GM21723 (cell line): ENCODE results near the gene FMN2.

ENCODE experiments used
- ATAC-seq: cut with Tn5 transposase; IDR thresholded peaks from one replicate; pipeline ENCODE4 v1.9.1; 2021; ENCODE audit warnings: mild to moderate bottlenecking, moderate library complexity; ENCODE audit not compliant: unreplicated experiment

Gene FMN2

GRCh38 chr1:240096974-240097373, 5.3 kb downstream of the FMN2 start:
- no peak for ATAC-seq

DNA sequence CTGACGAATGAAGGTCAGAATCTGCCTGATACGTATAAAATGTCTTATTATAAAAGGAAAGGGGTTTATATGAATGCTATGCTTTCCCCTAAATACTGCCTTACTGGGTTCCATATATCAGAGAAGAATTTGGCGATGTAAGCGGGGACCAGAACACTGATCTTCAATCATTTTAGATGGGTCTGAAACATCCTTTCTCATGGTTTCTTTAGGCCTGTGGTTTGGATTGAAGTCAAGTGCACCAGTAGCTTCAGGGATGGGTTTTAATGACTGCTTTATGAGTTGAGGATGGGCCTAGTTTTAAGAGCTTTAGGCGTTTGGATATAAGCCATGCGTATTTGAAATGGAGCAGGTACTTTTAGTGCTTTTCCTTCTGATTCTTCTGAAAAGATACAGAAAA, 6.9 kb downstream of the FMN2 start:
- ATAC-seq = no peak

DNA sequence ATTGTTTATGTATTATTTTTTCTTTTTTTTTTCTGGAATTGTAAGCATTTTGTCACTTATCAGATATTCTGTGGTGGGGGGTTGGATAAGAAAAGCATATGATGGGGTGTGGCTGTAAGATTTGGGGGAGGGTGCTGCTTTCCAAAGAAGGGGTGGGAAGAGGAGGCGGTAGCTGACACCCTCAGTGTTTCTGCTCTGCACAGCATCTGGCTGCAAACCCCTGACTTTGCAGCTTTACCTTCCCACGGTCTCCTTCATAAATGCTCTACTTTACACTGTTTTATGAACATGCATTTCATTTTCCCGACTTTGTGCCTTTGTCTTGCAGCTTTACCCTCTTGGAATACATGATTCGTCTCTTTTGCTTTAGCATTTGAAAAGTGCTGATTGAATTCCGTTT, 7.6 kb downstream of the FMN2 start:
- no peak for ATAC-seq

DNA sequence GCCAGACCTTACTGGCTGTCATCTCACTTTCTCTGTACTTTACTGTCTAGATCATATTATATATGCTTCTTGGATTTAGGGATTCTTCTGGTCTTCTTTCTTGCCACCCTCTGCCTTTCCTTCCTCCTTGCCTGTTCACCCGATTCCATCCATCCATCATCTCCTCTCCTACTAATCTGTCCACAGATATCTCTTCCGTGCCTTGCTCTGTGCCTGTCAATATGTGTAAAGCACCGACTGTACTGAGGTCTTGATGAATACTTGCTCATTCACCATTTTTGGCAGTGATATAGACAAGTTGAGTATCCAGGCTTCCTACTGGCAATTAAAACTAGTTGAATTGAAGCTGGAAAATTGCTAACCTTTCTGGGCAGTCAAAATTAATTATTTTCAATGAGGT, 8.1 kb downstream of the FMN2 start:
- no peak for ATAC-seq

DNA sequence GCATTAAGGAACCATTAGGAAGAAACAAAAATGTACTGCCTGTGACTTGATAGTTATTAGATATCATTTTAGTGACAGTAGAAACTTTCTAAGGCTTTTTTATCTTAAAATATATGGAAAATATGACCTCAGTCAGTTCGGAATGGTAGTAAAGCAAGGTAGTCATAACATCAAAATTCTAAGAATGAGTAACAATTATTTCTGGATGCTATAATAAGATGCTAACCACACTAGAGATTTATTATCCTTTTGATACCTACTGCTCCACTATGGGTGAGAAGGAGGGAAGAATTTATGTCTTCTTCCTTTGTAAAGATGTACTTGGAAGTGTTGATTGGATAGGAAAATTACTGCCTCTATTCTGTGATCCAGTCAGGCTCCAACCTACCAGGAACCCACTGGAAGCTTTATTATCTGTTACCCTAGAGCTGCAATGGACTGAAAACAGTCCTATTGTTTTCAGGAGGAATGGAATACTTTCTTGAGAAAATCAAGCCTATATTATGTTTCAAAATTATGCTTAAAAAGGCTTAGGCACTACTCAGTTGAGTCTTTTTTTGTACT, 8.8 kb downstream of the FMN2 start:
- ATAC-seq = no peak

DNA sequence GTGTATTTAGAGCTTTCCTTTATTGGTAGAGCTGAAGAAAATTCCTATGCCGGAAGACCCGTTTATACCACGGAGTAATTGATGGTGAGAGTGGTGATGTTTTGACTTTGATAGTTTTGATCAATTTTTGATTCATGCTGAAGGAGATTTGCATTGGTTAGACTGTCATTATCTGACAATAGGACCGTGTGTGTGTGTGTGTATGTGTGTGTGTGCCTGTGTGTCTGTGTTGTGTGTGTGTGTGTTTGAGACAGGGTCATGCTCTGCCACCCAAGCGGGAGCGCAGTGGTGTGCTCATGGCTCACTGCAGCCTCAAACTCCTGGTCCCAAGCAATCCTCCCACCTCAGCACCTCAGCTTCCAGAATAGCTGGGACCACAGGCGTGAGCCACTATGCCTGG, 9.6 kb downstream of the FMN2 start:
- ATAC-seq = no peak

GRCh38 chr1:240101737-240102136, 10.1 kb downstream of the FMN2 start:
- ATAC-seq = no peak

DNA sequence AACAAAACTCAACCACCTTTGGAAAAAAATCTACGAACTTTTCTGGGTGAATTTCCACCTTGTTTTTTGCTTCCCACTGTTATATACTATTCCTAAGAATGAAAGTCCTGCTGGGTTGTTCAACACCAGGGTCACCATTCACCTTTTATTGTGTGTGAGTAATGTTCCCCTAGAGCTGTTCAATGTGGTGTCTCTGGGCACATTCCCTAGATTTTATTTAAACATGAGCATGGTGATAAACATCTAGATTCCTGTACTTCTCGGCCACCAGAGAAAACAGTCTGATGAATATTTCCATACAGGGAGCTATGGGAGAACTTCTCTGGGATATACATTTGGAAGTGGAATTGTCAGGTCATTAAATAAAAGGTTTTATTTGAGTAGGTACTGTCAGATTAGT, 13.0 kb downstream of the FMN2 start:
- ATAC-seq = no peak

DNA sequence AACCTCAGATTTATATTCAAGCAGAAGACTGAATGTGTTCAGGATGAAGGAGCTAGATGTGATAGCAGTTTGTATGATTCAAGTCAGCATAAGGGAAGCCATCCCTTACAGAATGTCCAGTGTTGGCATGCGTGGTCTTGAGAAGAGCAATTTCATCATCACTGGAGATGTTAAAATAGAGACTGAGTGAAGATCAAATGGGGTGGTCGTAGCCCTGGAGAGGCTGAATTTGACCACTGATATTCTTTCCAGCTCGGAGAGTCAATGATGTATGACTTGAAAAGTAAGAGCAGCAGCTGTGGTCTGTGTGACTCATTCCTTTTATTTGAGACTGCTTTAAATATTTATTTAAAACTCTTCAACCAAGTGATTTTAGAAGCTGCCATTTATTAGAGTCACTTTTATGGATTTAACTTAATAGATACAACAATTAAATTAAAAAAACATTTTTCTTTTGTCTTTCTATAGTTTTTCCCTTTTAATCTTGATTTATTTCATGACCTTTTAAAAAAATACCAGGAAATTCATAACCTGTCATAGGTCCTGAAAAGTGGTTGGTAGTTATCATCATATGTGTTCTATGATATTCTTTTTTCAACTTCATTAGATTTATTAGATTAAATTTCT, 15.5 kb downstream of the FMN2 start:
- ATAC-seq = no peak

DNA sequence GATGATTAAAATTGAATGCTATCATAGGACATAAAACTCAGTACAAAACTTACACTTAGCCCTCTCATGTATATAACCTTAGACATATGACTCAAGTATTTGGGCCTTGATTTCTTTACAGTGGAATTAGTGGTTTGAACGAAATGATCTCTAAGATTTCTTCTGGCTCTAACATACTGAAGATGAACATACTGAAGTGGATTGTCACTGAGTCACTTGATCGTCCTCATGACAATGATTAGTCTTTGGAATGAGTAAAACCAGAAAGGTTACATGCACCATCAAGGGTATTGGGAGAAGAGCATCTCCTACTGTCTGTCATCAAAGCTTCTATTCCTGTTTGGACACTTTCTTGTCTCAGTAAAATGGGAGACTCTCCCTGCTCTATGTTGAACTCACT, 17.4 kb downstream of the FMN2 start:
- no peak for ATAC-seq

DNA sequence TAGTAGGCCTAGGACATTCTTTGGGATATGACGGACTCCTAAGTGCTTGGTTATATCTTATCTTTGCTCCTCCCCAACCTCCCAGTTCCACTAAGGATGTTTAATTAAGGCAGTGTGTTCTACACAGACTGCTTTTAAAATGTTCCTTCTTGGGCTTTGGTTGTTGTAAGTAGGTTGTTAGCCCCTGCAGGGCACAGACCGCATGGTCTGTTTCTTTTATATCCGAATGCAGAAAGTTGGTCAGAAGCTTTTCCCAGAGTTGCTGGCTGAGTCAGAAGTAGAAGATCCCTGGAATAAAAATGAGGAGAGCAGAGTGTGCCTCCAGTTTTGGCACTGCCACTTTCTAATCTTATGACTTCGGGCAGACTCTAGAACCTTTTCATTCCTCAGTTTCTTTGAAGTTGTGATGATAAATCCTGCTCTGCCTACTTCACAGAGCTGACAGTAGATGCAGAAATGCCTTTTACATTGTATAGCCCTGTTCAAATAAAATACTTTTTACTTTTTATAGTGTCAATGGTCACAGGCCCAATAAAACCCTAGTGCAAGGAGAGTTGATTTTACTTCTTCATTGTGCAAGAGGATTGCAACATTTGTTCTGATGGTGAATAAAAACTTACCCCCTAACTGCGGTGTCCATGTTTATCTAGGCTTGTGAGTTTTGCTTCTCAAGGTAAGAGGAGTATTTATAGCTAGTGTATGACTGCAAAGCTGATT, 18.4 kb downstream of the FMN2 start:
- no peak for ATAC-seq

- no peak for ATAC-seq
Measured at GRCh38 chr1:240111558-240111957, 19.9 kb downstream of the FMN2 start.

DNA sequence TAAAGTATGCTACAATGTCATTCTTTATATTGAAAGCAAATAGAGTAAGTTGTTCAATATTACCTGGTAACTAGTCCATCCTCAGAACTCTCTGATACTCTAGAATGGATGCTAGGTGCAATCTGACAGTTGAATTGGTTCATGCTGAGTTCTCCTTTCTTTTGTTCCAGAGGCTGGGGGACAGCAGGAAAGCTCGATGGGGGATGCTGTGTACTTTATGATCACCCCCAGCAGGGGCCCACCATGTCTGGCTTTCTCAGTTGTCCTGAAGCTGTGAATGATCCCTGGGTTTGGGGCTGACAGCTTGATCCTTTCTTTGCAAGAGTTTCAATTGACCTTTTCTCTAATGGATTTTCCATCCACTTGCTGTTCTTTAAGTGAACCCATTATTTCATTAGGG, 22.5 kb downstream of the FMN2 start:
- no peak for ATAC-seq

- ATAC-seq = no peak
Measured at GRCh38 chr1:240115831-240116230, 24.1 kb downstream of the FMN2 start.

DNA sequence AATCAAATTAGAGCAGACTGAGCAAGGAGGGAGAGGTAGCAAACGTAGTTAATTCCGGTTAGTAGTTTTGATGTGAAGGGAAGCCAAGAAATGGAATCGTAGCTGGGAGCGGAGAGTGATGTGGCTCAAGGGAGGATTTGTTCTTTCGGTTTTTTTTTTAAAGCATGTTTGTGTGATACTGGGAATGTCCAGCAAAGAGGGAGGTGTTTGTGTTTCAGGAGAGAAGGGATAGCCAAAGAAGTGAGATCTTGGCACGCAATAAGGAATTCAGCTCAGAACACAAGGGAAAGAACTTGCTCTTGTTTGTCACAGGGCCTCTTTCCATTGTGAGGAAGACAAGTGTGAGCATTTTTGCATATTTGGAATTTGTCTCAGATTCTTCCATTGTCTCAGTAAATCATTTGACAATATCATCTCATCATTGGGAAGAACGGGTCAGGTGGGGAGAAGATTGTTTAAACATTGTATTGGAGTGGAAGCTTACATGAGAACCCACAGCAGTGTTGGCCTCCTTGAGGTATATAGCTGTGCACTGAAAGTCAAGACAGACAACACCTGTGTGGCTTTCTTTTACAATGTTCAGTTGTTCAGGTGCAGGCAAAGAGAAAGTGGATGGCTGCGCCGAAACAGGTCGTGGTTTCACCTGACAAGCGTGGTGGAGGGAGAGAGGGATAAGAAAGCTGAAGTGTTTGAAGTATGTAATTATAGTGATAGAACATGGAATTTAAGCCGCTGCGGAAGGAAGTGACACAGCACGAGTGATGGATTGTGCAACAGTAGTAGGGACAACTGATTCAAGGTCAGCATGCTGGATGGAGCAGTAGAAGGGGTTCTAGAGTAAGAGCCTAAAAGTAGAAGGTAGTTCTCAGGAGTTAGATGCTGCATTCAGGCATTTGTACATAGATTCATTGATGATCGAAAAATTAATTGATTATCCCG, 25.4 kb downstream of the FMN2 start:
- ATAC-seq = no peak

- no peak for ATAC-seq
Measured at GRCh38 chr1:240117930-240118329, 26.2 kb downstream of the FMN2 start.

DNA sequence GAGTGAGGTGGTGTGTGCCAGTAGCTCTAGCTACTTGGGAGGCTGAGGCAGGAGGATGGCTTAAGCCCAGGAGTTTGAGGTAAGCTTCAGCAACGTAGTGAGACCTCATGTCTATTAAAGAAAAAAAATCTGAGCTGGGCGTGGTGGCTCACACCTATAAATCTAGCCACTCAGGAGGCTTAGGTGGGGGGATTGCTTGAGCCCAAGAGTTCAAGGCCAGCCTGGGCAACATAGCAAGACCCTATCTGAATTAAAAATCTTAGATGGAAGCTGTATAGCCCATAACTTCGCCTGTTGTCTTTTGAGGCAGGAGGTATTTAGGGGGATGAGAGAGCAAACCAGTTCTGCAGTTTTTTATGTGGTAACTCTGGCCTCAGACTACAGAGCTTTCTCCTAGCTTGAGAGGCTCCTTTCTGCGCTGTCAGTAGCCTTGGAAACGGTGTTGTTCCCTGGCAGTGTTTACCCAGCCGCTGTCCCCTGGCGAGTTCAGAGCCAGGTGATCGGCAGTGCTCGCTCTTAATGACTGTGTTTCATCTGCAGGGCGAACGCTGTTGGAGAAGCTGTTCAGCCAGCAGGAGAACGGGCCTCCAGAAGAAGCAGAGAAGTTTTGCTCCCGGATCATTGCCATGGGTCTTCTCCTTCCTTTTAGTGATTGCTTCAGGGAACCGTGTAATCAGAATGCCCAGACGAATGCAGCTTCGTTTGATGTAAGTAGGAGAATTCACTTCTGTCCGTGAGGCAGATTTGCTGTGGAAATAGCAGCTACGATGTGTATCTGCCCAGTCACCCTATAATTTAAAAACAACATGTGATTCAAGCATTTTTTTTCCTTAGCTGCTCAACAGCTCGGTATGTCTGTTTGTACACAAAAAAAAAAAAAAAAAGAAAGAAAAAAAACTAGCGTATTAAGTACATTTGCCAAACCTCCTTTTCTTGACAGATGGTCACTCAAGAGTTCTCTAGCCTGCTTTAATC, 31.2 kb downstream of the FMN2 start:
- no peak for ATAC-seq

DNA sequence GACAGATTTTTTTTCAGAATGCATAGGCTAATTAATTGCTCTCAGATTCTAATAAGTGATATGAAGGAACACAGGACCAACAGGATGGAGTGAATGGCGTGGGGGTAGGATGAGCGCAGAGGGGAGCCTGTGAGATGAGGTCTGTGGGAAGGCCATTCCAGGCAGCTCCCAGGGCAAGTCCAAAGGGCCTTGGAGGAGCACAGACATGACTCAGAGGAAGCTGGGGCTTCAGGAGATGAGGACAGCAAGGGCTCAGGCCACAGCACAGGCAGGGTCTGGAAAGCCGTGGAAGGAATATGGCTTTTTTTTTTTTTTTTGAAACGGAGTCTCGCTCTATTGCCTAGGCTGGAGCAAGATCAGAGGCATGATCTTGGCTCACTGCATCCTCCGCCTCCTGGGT, 35.1 kb downstream of the FMN2 start:
- no peak for ATAC-seq

- no peak for ATAC-seq
Measured at GRCh38 chr1:240128366-240128765, 36.7 kb downstream of the FMN2 start.

DNA sequence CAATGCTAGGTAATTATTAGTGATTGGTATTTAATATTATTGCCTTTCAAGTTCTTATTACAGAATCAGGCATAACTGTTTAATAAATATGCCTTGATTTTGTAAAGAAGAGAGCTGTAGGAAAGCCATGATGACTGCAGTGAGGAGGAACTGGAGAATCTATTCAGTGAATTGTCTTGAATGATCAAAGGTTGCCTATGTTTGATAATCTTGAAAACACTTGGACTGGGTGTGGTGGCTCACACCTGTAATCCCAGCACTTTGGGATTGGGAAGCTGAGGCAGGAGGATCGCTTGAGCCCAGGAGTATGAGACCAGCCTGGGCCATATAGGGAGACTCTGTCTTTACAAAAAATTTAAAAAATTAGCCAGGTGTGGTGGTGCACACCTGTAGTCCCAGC, 42.4 kb downstream of the FMN2 start:
- no peak for ATAC-seq
